Uterus (tissue), 4 donors: Measurements from ENCODE around the gene TEX261. TPM values are rescaled to one million over a fixed set of nuclear protein-coding genes. Genes with fewer than 3 reads are reported as not detected.

ENCODE experiments used
- DNase-seq, 2 donors: peaks; one replicate each; pipeline ENCODE4 v3.0.0-alpha.2; 2019 to 2020
- H3K27ac ChIP-seq, 2 donors: fragments of 200-600 bp; sonication (generic); 1 replicate in 1 of 2; 2 replicates in 1 of 2; pipeline ENCODE4 v1.5.1; 2016 to 2018
- H3K27me3 ChIP-seq, 2 donors: fragments of 200-600 bp; sonication (generic); one replicate each; pipeline ENCODE4 v1.5.1; 2018 to 2019; ENCODE audit warnings: control low read depth in 1 of 2
- H3K36me3 ChIP-seq, 2 donors: fragments of 200-600 bp; sonication (generic); one replicate each; pipeline ENCODE4 v1.5.1; 2019; ENCODE audit warnings: control low read depth in 1 of 2
- H3K4me1 ChIP-seq, 2 donors: fragments of 200-600 bp; sonication (generic); one replicate each; pipeline ENCODE4 v1.5.1; 2018 to 2019; ENCODE audit warnings: control low read depth in 1 of 2
- H3K4me3 ChIP-seq, 2 donors: fragments of 200-600 bp; sonication (generic); 1 replicate in 1 of 2; 2 replicates in 1 of 2; pipeline ENCODE4 v1.5.1; 2018 to 2019; ENCODE audit warnings: mild to moderate bottlenecking in 1 of 2
- H3K9me3 ChIP-seq, 2 donors: fragments of 200-600 bp; sonication (generic); one replicate each; pipeline ENCODE4 v1.5.1; 2019; ENCODE audit warnings: control low read depth in 1 of 2
- CTCF ChIP-seq, 4 experiments: fragments of 200-600 bp in 2 of 4; fragments of 450-650 bp in 2 of 4; sonication (generic) in 2 of 4; IDR thresholded peaks; one replicate each; pipeline ENCODE4 v1.5.1; 2016 to 2019; ENCODE audit warnings: antibody characterized with exemption in 4 of 4, mild to moderate bottlenecking in 2 of 4, moderate library complexity in 1 of 4
- POLR2A ChIP-seq, 2 donors: fragments of 450-650 bp; IDR thresholded peaks; one replicate each; pipeline ENCODE4 v1.6.1; 2016; ENCODE audit warnings: antibody characterized with exemption in 2 of 2, mild to moderate bottlenecking in 1 of 2, moderate library complexity in 1 of 2
- intact Hi-C: fragments of 100-400 bp; cut with DNase I; formaldehyde crosslinking; loops from one replicate; pipeline ENCODE4 v1.15.1; 2023; ENCODE audit warnings: low total_unique reads
- total RNA-seq, 4 donors: library from RNA; depleted of rRNA in 3 of 4; stranded (reverse); fragments of >200 nt in 3 of 4; gene quantifications; one replicate each; pipeline versions ENCODE4 v1.1.0 to v1.2.4, GENCODE V29; 2014 to 2023
- donor health status: DM: yes; HTN: yes; CAD: no.

The TEX261 gene
- total RNA-seq, 4 donors from 2014 or later, result 10.2 to 81.8 (median 53.7) TPM

- Histone ChIP-seq H3K27ac (peak overlapping the region; percentile 69 to 85), H3K36me3 (no peaks in the 10 kb centered on the region), H3K4me3 (peak overlapping the region; percentile 95 to 98), H3K4me1 (peaks cover 0 to 17% of the 10 kb centered on the region in 2 donors), H3K9me3 (no peaks in the 10 kb centered on the region), H3K27me3 (no peaks in the 10 kb centered on the region)
- DNase-seq, result peak in 1 of 2 donors; percentile 22
- intact Hi-C loops, result no loop called here
- TF ChIP-seq CTCF (IDR thresholded peaks at IDR 0.05) (peak in 2 of 4 experiments; percentile 20 to 41), POLR2A (IDR thresholded peaks at IDR 0.05) (no peak)
Observed at GRCh38 chr2:70995426-70995729, 705 bp upstream of the TEX261 start.

- peak overlapping the region; percentile 85 to 86 for H3K27ac ChIP-seq
- intact Hi-C loops, result no loop called here
- no peak for DNase-seq
- H3K27me3 ChIP-seq, result no peaks in the 10 kb centered on the region
- no peak for TF ChIP-seq CTCF (IDR thresholded peaks at IDR 0.05)
- no peak for TF ChIP-seq POLR2A (IDR thresholded peaks at IDR 0.05)
- no peaks in the 10 kb centered on the region for H3K36me3 ChIP-seq
- H3K4me3 ChIP-seq, result peak overlapping the region; percentile 95 to 98
- H3K9me3 ChIP-seq, result no peaks in the 10 kb centered on the region
- H3K4me1 ChIP-seq, result peaks cover 0 to 17% of the 10 kb centered on the region in 2 donors
Observed at GRCh38 chr2:70994009-70994698, 519 bp downstream of the TEX261 start.

GRCh38 chr2:70992945-70993853, 1.5 kb downstream of the TEX261 start:
- Histone ChIP-seq H3K27me3 (no peaks in the 10 kb centered on the region), H3K36me3 (no peaks in the 10 kb centered on the region), H3K27ac (peak overlapping the region; percentile 85 to 86), H3K4me3 (peak overlapping the region; percentile 95 to 98), H3K9me3 (no peaks in the 10 kb centered on the region), H3K4me1 (peaks cover 0 to 17% of the 10 kb centered on the region in 2 donors)
- intact Hi-C loops, result no loop called here
- TF ChIP-seq CTCF (IDR thresholded peaks at IDR 0.05), result no peak
- TF ChIP-seq POLR2A (IDR thresholded peaks at IDR 0.05), result no peak
- peak in 1 of 2 donors; percentile 9 for DNase-seq

- no peaks in the 10 kb centered on the region for H3K27me3 ChIP-seq
- no peak overlapping the region for H3K4me3 ChIP-seq
- no peaks in the 10 kb centered on the region for H3K36me3 ChIP-seq
- no peaks in the 10 kb centered on the region for H3K9me3 ChIP-seq
- H3K27ac ChIP-seq, result no peak overlapping the region
- DNase-seq, result peak in 1 of 2 donors; percentile 6
- TF ChIP-seq CTCF (IDR thresholded peaks at IDR 0.05) (no peak), POLR2A (IDR thresholded peaks at IDR 0.05) (no peak)
- intact Hi-C loops, result no loop called here
- H3K4me1 ChIP-seq, result peaks cover 0 to 17% of the 10 kb centered on the region in 2 donors
Observed at GRCh38 chr2:70991742-70992141, 2.9 kb downstream of the TEX261 start.

- Histone ChIP-seq H3K27me3 (no peaks in the 10 kb centered on the region), H3K4me1 (peaks cover 0 to 17% of the 10 kb centered on the region in 2 donors), H3K9me3 (no peaks in the 10 kb centered on the region), H3K27ac (no peak overlapping the region), H3K36me3 (no peaks in the 10 kb centered on the region), H3K4me3 (no peak overlapping the region)
- peak in 1 of 2 donors; percentile 5 for DNase-seq
- intact Hi-C loops, result no loop called here
- no peak for TF ChIP-seq POLR2A (IDR thresholded peaks at IDR 0.05)
- no peak for TF ChIP-seq CTCF (IDR thresholded peaks at IDR 0.05)
Observed at GRCh38 chr2:70991142-70991541, 3.5 kb downstream of the TEX261 start.
